ENCODE measurements around the gene ANKDD1B. TPM values are rescaled to one million over a fixed set of nuclear protein-coding genes. Genes with fewer than 3 reads are reported as not detected.
A peak's percentile ranks its signal among the peaks of the same experiment; 100 is the strongest.

ANKDD1B gene
- total and polyA plus RNA-seq, 5 donors from 2014 or later, result 0.69 to 3.3 (median 2.4) TPM

GRCh38 chr5:75651575-75652238, 40.5 kb downstream of the ANKDD1B start:
- H3K4me3 Mint-ChIP-seq, result no peak overlapping the region
- H3K27me3 ChIP-seq (ENCODE audit: control insufficient read depth, insufficient read depth, low read length), result no peaks in the 10 kb centered on the region
- H3K9me3 ChIP-seq (ENCODE audit: control insufficient read depth in 2 of 2, low read length in 2 of 2), result no peaks in the 10 kb centered on the region
- no peak overlapping the region for H3K4me3 ChIP-seq (ENCODE audit: low read depth, low read length)
- DNase-seq (no peak), ATAC-seq (ENCODE audit: low read depth in 2 of 2) (no peak)
- H3K27ac Mint-ChIP-seq, result no peak overlapping the region
- peaks cover 4% of the 10 kb centered on the region for H3K27me3 Mint-ChIP-seq
- H3K27ac ChIP-seq (ENCODE audit: insufficient read depth, low read length, poor library complexity, severe bottlenecking), result no peak overlapping the region
- no peaks in the 10 kb centered on the region for H3K4me1 ChIP-seq (ENCODE audit: control insufficient read depth, insufficient read depth, low read length, poor library complexity, severe bottlenecking)
- H3K36me3 ChIP-seq (ENCODE audit: control insufficient read depth, insufficient read depth, low read length), result no peaks in the 10 kb centered on the region
- peaks cover 0 to 7% (median 1%) of the 10 kb centered on the region in 7 donors for H3K9me3 Mint-ChIP-seq
- H3K36me3 Mint-ChIP-seq, result peaks cover 3% of the 10 kb centered on the region
- peaks cover 0 to 12% (median 7%) of the 10 kb centered on the region in 4 donors for H3K4me1 Mint-ChIP-seq

GRCh38 chr5:75653521-75653920, 42.3 kb downstream of the ANKDD1B start:
- Histone ChIP-seq H3K27ac (ENCODE audit: insufficient read depth, low read length, poor library complexity, severe bottlenecking) (no peak overlapping the region), H3K9me3 (ENCODE audit: control insufficient read depth in 2 of 2, low read length in 2 of 2) (no peaks in the 10 kb centered on the region), H3K4me3 (ENCODE audit: low read depth, low read length) (no peak overlapping the region), H3K36me3 (ENCODE audit: control insufficient read depth, insufficient read depth, low read length) (no peaks in the 10 kb centered on the region), H3K27me3 (ENCODE audit: control insufficient read depth, insufficient read depth, low read length) (no peaks in the 10 kb centered on the region), H3K4me1 (ENCODE audit: control insufficient read depth, insufficient read depth, low read length, poor library complexity, severe bottlenecking) (no peaks in the 10 kb centered on the region)
- DNase-seq, result no peak
- H3K4me1 Mint-ChIP-seq, result peaks cover 0 to 8% (median 4%) of the 10 kb centered on the region in 4 donors
- no peak overlapping the region for H3K4me3 Mint-ChIP-seq
- peaks cover 4% of the 10 kb centered on the region for H3K27me3 Mint-ChIP-seq
- H3K27ac Mint-ChIP-seq, result no peak overlapping the region
- ATAC-seq (ENCODE audit: low read depth in 2 of 2), result no peak
- peaks cover 0 to 3% (median 0%) of the 10 kb centered on the region in 7 donors for H3K9me3 Mint-ChIP-seq
- no peaks in the 10 kb centered on the region for H3K36me3 Mint-ChIP-seq

- Histone ChIP-seq H3K36me3 (ENCODE audit: control insufficient read depth, insufficient read depth, low read length) (no peaks in the 10 kb centered on the region), H3K27me3 (ENCODE audit: control insufficient read depth, insufficient read depth, low read length) (no peaks in the 10 kb centered on the region), H3K4me1 (ENCODE audit: control insufficient read depth, insufficient read depth, low read length, poor library complexity, severe bottlenecking) (no peaks in the 10 kb centered on the region), H3K4me3 (ENCODE audit: low read depth, low read length) (no peak overlapping the region), H3K9me3 (ENCODE audit: control insufficient read depth in 2 of 2, low read length in 2 of 2) (no peaks in the 10 kb centered on the region), H3K27ac (ENCODE audit: insufficient read depth, low read length, poor library complexity, severe bottlenecking) (no peak overlapping the region)
- peaks cover 4% of the 10 kb centered on the region for H3K27me3 Mint-ChIP-seq
- no peak overlapping the region for H3K27ac Mint-ChIP-seq
- H3K4me3 Mint-ChIP-seq, result peak overlapping the region in 1 of 4 donors; percentile 69
- DNase-seq, result no peak
- peaks cover 0 to 6% (median under 1%) of the 10 kb centered on the region in 4 donors for H3K4me1 Mint-ChIP-seq
- no peak for ATAC-seq (ENCODE audit: low read depth in 2 of 2)
- peaks cover 0 to 2% (median 0%) of the 10 kb centered on the region in 7 donors for H3K9me3 Mint-ChIP-seq
- H3K36me3 Mint-ChIP-seq, result no peaks in the 10 kb centered on the region
Observed at GRCh38 chr5:75654693-75655295, 43.5 kb downstream of the ANKDD1B start.

GRCh38 chr5:75656311-75657003, 45.2 kb downstream of the ANKDD1B start:
- Histone ChIP-seq H3K36me3 (ENCODE audit: control insufficient read depth, insufficient read depth, low read length) (no peaks in the 10 kb centered on the region), H3K4me1 (ENCODE audit: control insufficient read depth, insufficient read depth, low read length, poor library complexity, severe bottlenecking) (no peaks in the 10 kb centered on the region), H3K27ac (ENCODE audit: insufficient read depth, low read length, poor library complexity, severe bottlenecking) (no peak overlapping the region), H3K27me3 (ENCODE audit: control insufficient read depth, insufficient read depth, low read length) (no peaks in the 10 kb centered on the region), H3K4me3 (ENCODE audit: low read depth, low read length) (no peak overlapping the region), H3K9me3 (ENCODE audit: control insufficient read depth in 2 of 2, low read length in 2 of 2) (no peaks in the 10 kb centered on the region)
- DNase-seq, result no peak
- Mint-ChIP-seq H3K4me1 (peaks cover 0 to 6% (median under 1%) of the 10 kb centered on the region in 4 donors), H3K36me3 (no peaks in the 10 kb centered on the region), H3K27me3 (peaks cover 4% of the 10 kb centered on the region), H3K9me3 (peaks cover 0 to 2% (median 0%) of the 10 kb centered on the region in 7 donors), H3K27ac (peak overlapping the region in 1 of 3 donors; percentile 38), H3K4me3 (no peak overlapping the region)
- ATAC-seq (ENCODE audit: low read depth in 2 of 2), result no peak

GRCh38 chr5:75659791-75660450, 48.7 kb downstream of the ANKDD1B start:
- Histone ChIP-seq H3K9me3 (ENCODE audit: control insufficient read depth in 2 of 2, low read length in 2 of 2) (no peaks in the 10 kb centered on the region), H3K4me3 (ENCODE audit: low read depth, low read length) (no peak overlapping the region), H3K27ac (ENCODE audit: insufficient read depth, low read length, poor library complexity, severe bottlenecking) (no peak overlapping the region), H3K27me3 (ENCODE audit: control insufficient read depth, insufficient read depth, low read length) (no peaks in the 10 kb centered on the region), H3K4me1 (ENCODE audit: control insufficient read depth, insufficient read depth, low read length, poor library complexity, severe bottlenecking) (no peaks in the 10 kb centered on the region), H3K36me3 (ENCODE audit: control insufficient read depth, insufficient read depth, low read length) (no peaks in the 10 kb centered on the region)
- H3K36me3 Mint-ChIP-seq, result no peaks in the 10 kb centered on the region
- no peak for DNase-seq
- no peak overlapping the region for H3K27ac Mint-ChIP-seq
- H3K27me3 Mint-ChIP-seq, result peaks cover 3% of the 10 kb centered on the region
- H3K4me3 Mint-ChIP-seq, result no peak overlapping the region
- H3K9me3 Mint-ChIP-seq, result peaks cover 0 to 2% (median 0%) of the 10 kb centered on the region in 7 donors
- ATAC-seq (ENCODE audit: low read depth in 2 of 2), result no peak
- H3K4me1 Mint-ChIP-seq, result peaks cover 0 to 6% (median 0%) of the 10 kb centered on the region in 4 donors

- H3K27ac ChIP-seq (ENCODE audit: insufficient read depth, low read length, poor library complexity, severe bottlenecking), result no peak overlapping the region
- no peaks in the 10 kb centered on the region for H3K4me1 ChIP-seq (ENCODE audit: control insufficient read depth, insufficient read depth, low read length, poor library complexity, severe bottlenecking)
- DNase-seq (no peak), ATAC-seq (ENCODE audit: low read depth in 2 of 2) (no peak)
- no peaks in the 10 kb centered on the region for H3K27me3 ChIP-seq (ENCODE audit: control insufficient read depth, insufficient read depth, low read length)
- H3K36me3 ChIP-seq (ENCODE audit: control insufficient read depth, insufficient read depth, low read length), result no peaks in the 10 kb centered on the region
- H3K4me3 ChIP-seq (ENCODE audit: low read depth, low read length), result no peak overlapping the region
- Mint-ChIP-seq H3K9me3 (peaks cover 0 to 2% (median 0%) of the 10 kb centered on the region in 7 donors), H3K27ac (no peak overlapping the region), H3K27me3 (no peaks in the 10 kb centered on the region), H3K4me1 (peaks cover 0 to 6% (median 0%) of the 10 kb centered on the region in 4 donors), H3K4me3 (no peak overlapping the region), H3K36me3 (no peaks in the 10 kb centered on the region)
- H3K9me3 ChIP-seq (ENCODE audit: control insufficient read depth in 2 of 2, low read length in 2 of 2), result no peaks in the 10 kb centered on the region
Observed at GRCh38 chr5:75660678-75661465, 49.6 kb downstream of the ANKDD1B start.

GRCh38 chr5:75662061-75662460, 50.8 kb downstream of the ANKDD1B start:
- no peak overlapping the region for H3K27ac ChIP-seq (ENCODE audit: insufficient read depth, low read length, poor library complexity, severe bottlenecking)
- Mint-ChIP-seq H3K36me3 (no peaks in the 10 kb centered on the region), H3K27ac (no peak overlapping the region), H3K27me3 (no peaks in the 10 kb centered on the region), H3K4me3 (no peak overlapping the region), H3K4me1 (no peaks in the 10 kb centered on the region), H3K9me3 (peaks cover 0 to 2% (median 0%) of the 10 kb centered on the region in 7 donors)
- H3K9me3 ChIP-seq (ENCODE audit: control insufficient read depth in 2 of 2, low read length in 2 of 2), result no peaks in the 10 kb centered on the region
- H3K4me3 ChIP-seq (ENCODE audit: low read depth, low read length), result no peak overlapping the region
- H3K4me1 ChIP-seq (ENCODE audit: control insufficient read depth, insufficient read depth, low read length, poor library complexity, severe bottlenecking), result no peaks in the 10 kb centered on the region
- DNase-seq, result no peak
- no peak for ATAC-seq (ENCODE audit: low read depth in 2 of 2)
- no peaks in the 10 kb centered on the region for H3K36me3 ChIP-seq (ENCODE audit: control insufficient read depth, insufficient read depth, low read length)
- no peaks in the 10 kb centered on the region for H3K27me3 ChIP-seq (ENCODE audit: control insufficient read depth, insufficient read depth, low read length)

Measured in CD4-positive, CD25-positive, alpha-beta regulatory T cell (primary cell).